ENCODE results near the gene HSD11B1L.

- no peak for TF ChIP-seq POLR2A (IDR thresholded peaks at IDR 0.05)
- TF ChIP-seq CTCF (IDR thresholded peaks at IDR 0.05) = no peak
These were observed 32.4 kb upstream of the HSD11B1L start for GRCh38 chr19:5648464-5648863.
